Uterus (tissue), 4 donors: ENCODE data around the gene TLCD3A. TPM values are rescaled to one million over a fixed set of nuclear protein-coding genes. Genes with fewer than 3 reads are reported as not detected.

Experiments used
- DNase-seq, 2 donors: peaks; one replicate each; pipeline ENCODE4 v3.0.0-alpha.2; 2019 to 2020
- H3K27ac ChIP-seq, 2 donors: fragments of 200-600 bp; sonication (generic); 1 replicate in 1 of 2; 2 replicates in 1 of 2; pipeline ENCODE4 v1.5.1; 2016 to 2018
- H3K27me3 ChIP-seq, 2 donors: fragments of 200-600 bp; sonication (generic); one replicate each; pipeline ENCODE4 v1.5.1; 2018 to 2019; ENCODE audit warnings: control low read depth in 1 of 2
- H3K36me3 ChIP-seq, 2 donors: fragments of 200-600 bp; sonication (generic); one replicate each; pipeline ENCODE4 v1.5.1; 2019; ENCODE audit warnings: control low read depth in 1 of 2
- H3K4me1 ChIP-seq, 2 donors: fragments of 200-600 bp; sonication (generic); one replicate each; pipeline ENCODE4 v1.5.1; 2018 to 2019; ENCODE audit warnings: control low read depth in 1 of 2
- H3K4me3 ChIP-seq, 2 donors: fragments of 200-600 bp; sonication (generic); 1 replicate in 1 of 2; 2 replicates in 1 of 2; pipeline ENCODE4 v1.5.1; 2018 to 2019; ENCODE audit warnings: mild to moderate bottlenecking in 1 of 2
- H3K9me3 ChIP-seq, 2 donors: fragments of 200-600 bp; sonication (generic); one replicate each; pipeline ENCODE4 v1.5.1; 2019; ENCODE audit warnings: control low read depth in 1 of 2
- POLR2A ChIP-seq, 2 donors: fragments of 450-650 bp; IDR thresholded peaks; one replicate each; pipeline ENCODE4 v1.6.1; 2016; ENCODE audit warnings: antibody characterized with exemption in 2 of 2, mild to moderate bottlenecking in 1 of 2, moderate library complexity in 1 of 2
- intact Hi-C: fragments of 100-400 bp; cut with DNase I; formaldehyde crosslinking; loops from one replicate; pipeline ENCODE4 v1.15.1; 2023; ENCODE audit warnings: low total_unique reads
- total RNA-seq, 4 donors: library from RNA; depleted of rRNA in 3 of 4; stranded (reverse); fragments of >200 nt in 3 of 4; gene quantifications; one replicate each; pipeline versions ENCODE4 v1.1.0 to v1.2.4, GENCODE V29; 2014 to 2023
- TF ChIP-seq, protein P1 (sequence below), 4 experiments: fragments of 200-600 bp in 2 of 4; fragments of 450-650 bp in 2 of 4; sonication (generic) in 2 of 4; IDR thresholded peaks; one replicate each; pipeline ENCODE4 v1.5.1; 2016 to 2019; ENCODE audit warnings: antibody characterized with exemption in 4 of 4, mild to moderate bottlenecking in 2 of 4, moderate library complexity in 1 of 4
- donor health status: DM: yes; HTN: yes; CAD: no.

The TLCD3A gene
- total RNA-seq, 4 donors from 2014 or later: 3.2 to 19.6 (median 15.6) TPM; not detected in 1

DNA sequence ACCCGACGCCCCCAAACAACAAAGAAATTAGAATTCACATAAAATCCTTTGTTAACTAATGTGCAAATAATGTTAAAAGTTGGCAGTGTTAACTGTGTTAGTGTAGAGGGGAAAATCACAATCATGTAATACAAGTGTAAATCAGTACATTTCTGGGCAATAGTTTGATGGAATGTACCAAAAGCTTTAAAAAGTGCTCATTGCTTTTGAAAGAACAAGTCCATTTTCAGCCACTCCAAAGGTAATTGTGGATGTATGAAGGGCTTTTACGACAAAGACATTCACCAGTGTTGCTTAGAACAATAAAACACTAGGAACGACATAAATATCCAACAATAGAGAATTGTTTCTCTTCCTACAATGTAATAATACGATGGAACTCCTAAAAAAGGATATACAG, 40.6 kb downstream of the TLCD3A start:
- TF ChIP-seq POLR2A (IDR thresholded peaks at IDR 0.05): no peak
- TF ChIP-seq, protein P1, sequence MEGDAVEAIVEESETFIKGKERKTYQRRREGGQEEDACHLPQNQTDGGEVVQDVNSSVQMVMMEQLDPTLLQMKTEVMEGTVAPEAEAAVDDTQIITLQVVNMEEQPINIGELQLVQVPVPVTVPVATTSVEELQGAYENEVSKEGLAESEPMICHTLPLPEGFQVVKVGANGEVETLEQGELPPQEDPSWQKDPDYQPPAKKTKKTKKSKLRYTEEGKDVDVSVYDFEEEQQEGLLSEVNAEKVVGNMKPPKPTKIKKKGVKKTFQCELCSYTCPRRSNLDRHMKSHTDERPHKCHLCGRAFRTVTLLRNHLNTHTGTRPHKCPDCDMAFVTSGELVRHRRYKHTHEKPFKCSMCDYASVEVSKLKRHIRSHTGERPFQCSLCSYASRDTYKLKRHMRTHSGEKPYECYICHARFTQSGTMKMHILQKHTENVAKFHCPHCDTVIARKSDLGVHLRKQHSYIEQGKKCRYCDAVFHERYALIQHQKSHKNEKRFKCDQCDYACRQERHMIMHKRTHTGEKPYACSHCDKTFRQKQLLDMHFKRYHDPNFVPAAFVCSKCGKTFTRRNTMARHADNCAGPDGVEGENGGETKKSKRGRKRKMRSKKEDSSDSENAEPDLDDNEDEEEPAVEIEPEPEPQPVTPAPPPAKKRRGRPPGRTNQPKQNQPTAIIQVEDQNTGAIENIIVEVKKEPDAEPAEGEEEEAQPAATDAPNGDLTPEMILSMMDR (IDR thresholded peaks at IDR 0.05): no peak
- Histone ChIP-seq H3K4me3 (no peak overlapping the region), H3K4me1 (no peaks in the 10 kb centered on the region), H3K36me3 (no peaks in the 10 kb centered on the region), H3K27me3 (no peaks in the 10 kb centered on the region), H3K27ac (no peak overlapping the region), H3K9me3 (no peaks in the 10 kb centered on the region)
- intact Hi-C loops: no loop called here
- no peak for DNase-seq

DNA sequence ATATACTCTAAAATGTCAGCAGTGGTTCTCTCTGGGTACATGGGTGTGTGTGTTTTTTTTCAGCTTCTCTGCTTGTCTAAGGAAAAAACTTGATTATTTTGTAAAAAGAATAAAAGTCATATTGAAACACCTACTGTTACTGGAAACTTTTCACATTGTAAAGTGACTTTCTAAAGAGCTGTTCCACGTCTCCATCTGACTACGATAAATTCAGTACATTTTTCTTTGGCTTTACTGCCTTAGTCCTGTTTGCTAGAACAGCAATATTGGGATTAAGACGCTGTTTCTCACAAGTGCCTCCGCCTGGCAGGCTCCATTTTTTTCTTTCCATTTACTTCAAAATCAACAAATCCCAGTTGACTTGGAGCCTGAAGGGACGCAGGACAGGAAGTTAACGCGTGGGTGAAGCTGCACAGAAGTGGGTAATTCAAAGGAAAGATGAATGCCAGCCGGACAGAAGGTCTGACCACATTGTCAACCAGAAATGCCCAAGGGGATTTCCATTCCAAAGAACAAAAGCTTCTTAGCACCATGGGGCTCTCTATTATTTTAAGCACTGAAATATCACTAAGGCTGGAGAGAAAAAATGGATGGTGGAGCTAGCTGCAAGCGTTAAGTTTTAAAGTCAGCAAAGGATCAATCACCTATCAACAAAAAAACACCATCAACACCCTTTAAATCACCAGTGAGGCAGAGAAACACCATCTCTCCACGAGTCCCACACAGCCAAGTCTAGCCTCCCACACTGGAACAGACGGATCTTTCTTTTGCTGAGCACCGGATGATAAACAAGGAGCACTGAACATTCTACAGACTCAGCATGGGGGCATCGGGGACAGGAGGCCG, 41.3 kb downstream of the TLCD3A start:
- H3K36me3 ChIP-seq: no peaks in the 10 kb centered on the region
- H3K27me3 ChIP-seq: no peaks in the 10 kb centered on the region
- intact Hi-C loops: no loop called here
- H3K4me1 ChIP-seq: no peaks in the 10 kb centered on the region
- no peaks in the 10 kb centered on the region for H3K9me3 ChIP-seq
- H3K27ac ChIP-seq: no peak overlapping the region
- no peak overlapping the region for H3K4me3 ChIP-seq
- TF ChIP-seq POLR2A (IDR thresholded peaks at IDR 0.05): no peak
- TF ChIP-seq, protein P1 (IDR thresholded peaks at IDR 0.05): no peak
- DNase-seq: no peak

DNA sequence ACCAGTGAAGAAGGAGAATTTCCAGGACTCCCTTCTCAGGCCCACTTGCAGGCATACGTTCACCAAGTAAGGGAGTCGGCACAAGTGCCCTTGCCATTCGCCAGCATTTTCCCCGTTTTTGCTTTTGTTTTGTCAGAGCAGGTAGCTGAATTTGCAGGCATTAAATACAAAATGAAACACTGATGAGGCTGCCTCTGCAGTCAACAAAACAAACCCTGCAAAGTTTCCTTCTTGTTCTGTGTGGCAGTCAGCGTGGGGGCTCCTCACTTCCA, 41.9 kb downstream of the TLCD3A start:
- Histone ChIP-seq H3K27ac (no peak overlapping the region), H3K4me3 (no peak overlapping the region), H3K9me3 (no peaks in the 10 kb centered on the region), H3K4me1 (no peaks in the 10 kb centered on the region), H3K27me3 (no peaks in the 10 kb centered on the region), H3K36me3 (no peaks in the 10 kb centered on the region)
- no peak for TF ChIP-seq POLR2A (IDR thresholded peaks at IDR 0.05)
- TF ChIP-seq, protein P1 (IDR thresholded peaks at IDR 0.05): no peak
- DNase-seq: no peak
- intact Hi-C loops: no loop called here

DNA sequence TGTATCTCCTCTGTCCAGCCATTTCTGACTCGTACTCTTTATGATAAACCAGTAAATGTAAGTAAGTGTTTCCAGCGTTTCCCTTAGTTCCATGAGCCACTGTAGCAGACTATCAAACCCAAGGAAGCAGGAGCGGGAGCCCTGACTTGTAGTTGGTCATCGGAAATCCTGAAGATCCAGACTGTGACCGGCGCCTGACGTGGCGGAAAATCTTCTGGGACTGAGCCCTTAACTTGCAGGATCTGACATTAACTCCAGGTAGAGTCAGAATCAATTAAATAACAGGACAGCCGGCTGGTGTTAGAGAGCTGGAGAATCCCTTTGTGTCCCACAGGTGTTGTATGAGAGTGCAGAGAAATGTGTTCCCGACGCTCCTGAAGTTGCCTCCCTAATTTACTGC, 45.7 kb downstream of the TLCD3A start:
- Histone ChIP-seq H3K36me3 (no peaks in the 10 kb centered on the region), H3K27me3 (no peaks in the 10 kb centered on the region), H3K27ac (no peak overlapping the region), H3K9me3 (no peaks in the 10 kb centered on the region), H3K4me1 (no peaks in the 10 kb centered on the region), H3K4me3 (no peak overlapping the region)
- intact Hi-C loops: no loop called here
- DNase-seq: no peak
- TF ChIP-seq POLR2A (IDR thresholded peaks at IDR 0.05): no peak
- TF ChIP-seq, protein P1 (IDR thresholded peaks at IDR 0.05): no peak

DNA sequence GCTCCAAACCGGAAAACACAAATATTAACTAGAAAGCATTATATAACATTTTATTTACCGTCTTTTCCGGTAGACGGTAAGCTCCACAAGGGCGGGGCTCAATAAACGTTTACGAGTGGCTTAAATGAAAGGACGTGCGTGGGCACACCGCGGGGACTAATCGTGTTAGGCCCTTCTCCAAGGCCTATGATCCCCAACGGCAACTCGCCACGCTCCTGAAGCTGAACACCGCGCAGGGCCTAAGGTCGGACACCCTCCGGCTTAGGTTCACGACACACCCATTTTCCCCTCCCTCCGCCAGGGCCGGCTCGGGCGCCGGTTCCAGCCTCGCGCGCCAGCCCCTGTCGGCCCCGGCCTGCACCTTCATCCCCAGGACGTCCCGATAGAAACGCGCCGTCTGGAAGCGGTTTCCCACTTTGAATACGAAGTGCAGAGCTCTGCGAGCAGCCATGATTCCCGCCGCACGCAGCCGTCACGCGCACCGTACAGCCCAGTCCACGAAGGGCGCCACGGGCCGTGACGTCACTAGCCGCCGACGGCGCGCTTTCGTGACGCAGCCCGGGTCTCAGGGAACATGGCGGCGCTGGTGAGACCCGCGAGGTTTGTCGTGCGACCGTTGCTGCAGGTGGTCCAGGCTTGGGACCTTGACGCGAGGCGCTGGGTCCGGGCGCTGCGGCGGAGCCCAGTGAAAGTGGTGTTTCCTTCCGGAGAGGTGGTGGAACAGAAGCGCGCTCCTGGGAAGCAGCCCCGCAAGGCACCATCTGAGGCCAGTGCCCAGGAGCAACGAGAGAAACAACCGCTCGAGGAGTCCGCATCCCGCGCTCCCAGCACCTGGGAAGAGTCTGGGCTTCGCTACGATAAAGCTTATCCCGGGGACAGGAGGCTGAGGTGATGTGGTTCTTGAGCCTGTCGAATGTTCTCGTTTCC, 49.7 kb downstream of the TLCD3A start, which contains the start of the genes GLOD4 and MRM3:
Gene GLOD4, minus strand, starts transcription at position 476 of the 927 bp plus-strand sequence. Its CDS starts 25 bp downstream, at position 451.
Gene MRM3, plus strand, starts transcription at position 549 of the 927 bp plus-strand sequence. Its CDS starts 26 bp downstream, at position 575.
- DNase-seq: peak; percentile 90 to 93
- TF ChIP-seq, protein P1 (IDR thresholded peaks at IDR 0.05): peak; percentile 23 to 61 (median 45)
- peak; percentile 59 to 77 for TF ChIP-seq POLR2A (IDR thresholded peaks at IDR 0.05)
- H3K27ac ChIP-seq: peak within 1 kb of the TSS; percentile 79 to 85
- peak within 1 kb of the TSS; percentile 68 to 77 for H3K4me3 ChIP-seq
- H3K36me3 ChIP-seq: no peaks in the 10 kb centered on the region
- no peaks in the 10 kb centered on the region for H3K4me1 ChIP-seq
- no peaks in the 10 kb centered on the region for H3K27me3 ChIP-seq
- no peaks in the 10 kb centered on the region for H3K9me3 ChIP-seq
- intact Hi-C loops: no loop called here
